NCI-H2107 treated with DMSO at 0.1 percent for 48 hours (cell line): ENCODE measurements around the gene ABCC1.
"Not testable (repeated sequence)": the region's sequence is repeated elsewhere in the genome, so short reads cannot be mapped to it uniquely, and the experiment has no call there.

Experiments used
- DNase-seq: peaks from one replicate; lab custom pipeline; 2025; ENCODE audit not compliant: unreplicated experiment; lab: John Stamatoyannopoulos, UW

Gene ABCC1

GRCh38 chr16:16131204-16131603 lies 181.8 kb downstream of the ABCC1 start:
- DNase-seq = no peak

- DNase-seq = no peak
These were observed 182.2 kb downstream of the ABCC1 start for GRCh38 chr16:16131659-16132058.

- DNase-seq = no peak
These were observed 184.7 kb downstream of the ABCC1 start for GRCh38 chr16:16133943-16134604.

GRCh38 chr16:16136588-16136987 lies 187.2 kb downstream of the ABCC1 start:
- no peak for DNase-seq

- no peak for DNase-seq
These were observed 187.7 kb downstream of the ABCC1 start for GRCh38 chr16:16137110-16137509.

- no peak for DNase-seq
These were observed 188.7 kb downstream of the ABCC1 start for GRCh38 chr16:16138034-16138635.

- DNase-seq = no peak
These were observed 189.6 kb downstream of the ABCC1 start for GRCh38 chr16:16139061-16139460.

- DNase-seq = no peak
These were observed 190.4 kb downstream of the ABCC1 start for GRCh38 chr16:16139806-16140205.

GRCh38 chr16:16140537-16140936 lies 191.1 kb downstream of the ABCC1 start:
- no peak for DNase-seq

- no peak for DNase-seq
These were observed 191.7 kb downstream of the ABCC1 start for GRCh38 chr16:16141141-16141540.

GRCh38 chr16:16141784-16142396 lies 192.5 kb downstream of the ABCC1 start:
- no peak for DNase-seq

- no peak for DNase-seq
These were observed 193.8 kb downstream of the ABCC1 start for GRCh38 chr16:16143038-16143763.

GRCh38 chr16:16143931-16144330 lies 194.5 kb downstream of the ABCC1 start:
- DNase-seq = no peak

GRCh38 chr16:16144416-16144815 lies 195.0 kb downstream of the ABCC1 start:
- no peak for DNase-seq

- DNase-seq = no peak
These were observed 195.9 kb downstream of the ABCC1 start for GRCh38 chr16:16145286-16145685.

GRCh38 chr16:16146380-16147315 lies 197.2 kb downstream of the ABCC1 start:
- no peak for DNase-seq

GRCh38 chr16:16147316-16147999 lies 198.0 kb downstream of the ABCC1 start:
- DNase-seq = no peak

- not testable (repeated sequence) for DNase-seq
These were observed 198.7 kb downstream of the ABCC1 start for GRCh38 chr16:16148000-16148599.

- DNase-seq = no peak
These were observed 199.3 kb downstream of the ABCC1 start for GRCh38 chr16:16148755-16149154.

- no peak for DNase-seq
These were observed 200.3 kb downstream of the ABCC1 start for GRCh38 chr16:16149710-16150116.
